HG03342 (cell line): Measurements from ENCODE around the gene PTH1R.

ENCODE experiments used
- ATAC-seq: cut with Tn5 transposase; IDR thresholded peaks from one replicate; pipeline ENCODE4 v1.9.1; 2021; ENCODE audit warnings: mild to moderate bottlenecking, moderate library complexity; ENCODE audit not compliant: unreplicated experiment

PTH1R gene

DNA sequence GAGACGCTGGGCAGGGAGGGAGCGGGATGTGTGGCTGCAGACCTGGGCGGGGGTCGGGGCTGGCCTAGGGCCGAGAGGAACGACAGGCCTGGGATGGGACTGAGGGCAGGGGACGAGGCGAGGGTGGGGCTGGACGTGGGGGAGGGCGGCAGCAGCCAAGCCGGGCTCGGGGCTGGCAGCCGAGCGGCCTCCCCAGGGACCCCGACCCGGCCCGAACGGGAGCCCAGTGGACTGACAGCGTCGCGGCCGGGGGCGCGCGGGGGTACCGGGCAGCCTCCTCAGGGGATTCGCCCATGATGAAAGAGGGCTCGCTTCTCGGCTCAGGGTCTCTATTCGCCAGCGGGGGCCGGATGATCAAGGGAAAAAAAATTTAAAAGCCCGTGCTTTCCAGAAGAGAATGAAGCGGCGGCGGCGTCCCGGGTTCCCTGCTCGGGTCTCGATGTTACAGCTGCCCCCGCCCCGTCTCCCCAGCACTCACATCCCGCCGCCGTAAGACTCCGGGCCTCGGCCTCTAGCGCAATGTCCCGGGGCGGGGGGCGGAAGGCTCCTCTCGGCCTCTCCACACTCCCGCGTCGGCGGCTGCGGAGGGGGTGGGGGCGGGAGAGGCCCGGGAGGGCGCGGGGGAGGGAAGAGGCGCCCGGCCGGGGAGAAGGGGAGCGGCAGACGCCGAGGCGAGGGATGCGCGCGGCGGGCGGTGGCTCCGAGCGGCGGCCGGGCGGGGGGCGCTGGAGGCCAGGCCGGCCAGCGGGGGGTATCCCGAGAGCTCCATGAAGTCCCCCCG, 4.3 kb downstream of the PTH1R start:
- ATAC-seq, result no peak

- ATAC-seq, result no peak
These were observed 5.0 kb downstream of the PTH1R start for GRCh38 chr3:46882377-46883053.

- no peak for ATAC-seq
These were observed 5.7 kb downstream of the PTH1R start for GRCh38 chr3:46883054-46883829.

- ATAC-seq, result no peak
These were observed 6.3 kb downstream of the PTH1R start for GRCh38 chr3:46883830-46884185.

DNA sequence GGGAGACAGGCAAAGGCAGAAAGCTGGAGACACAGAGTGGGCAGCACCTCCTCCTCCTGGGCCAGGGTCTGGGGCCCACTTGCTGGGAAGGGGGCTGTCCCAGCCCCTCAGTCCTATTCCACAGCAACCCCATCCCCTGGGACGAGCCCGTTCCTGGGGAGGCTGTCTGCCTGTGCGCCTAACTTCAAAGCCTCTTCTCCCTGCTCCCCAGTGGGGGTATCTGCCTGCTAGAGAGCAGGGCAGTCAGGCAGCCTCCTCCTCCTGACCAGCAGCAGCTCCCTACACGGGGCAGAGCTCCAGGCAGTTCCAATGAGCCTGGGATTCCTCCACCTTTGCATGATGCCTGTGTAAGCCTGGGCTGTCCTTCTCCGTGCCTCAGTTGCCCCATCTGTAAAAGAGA, 6.9 kb downstream of the PTH1R start:
- no peak for ATAC-seq

DNA sequence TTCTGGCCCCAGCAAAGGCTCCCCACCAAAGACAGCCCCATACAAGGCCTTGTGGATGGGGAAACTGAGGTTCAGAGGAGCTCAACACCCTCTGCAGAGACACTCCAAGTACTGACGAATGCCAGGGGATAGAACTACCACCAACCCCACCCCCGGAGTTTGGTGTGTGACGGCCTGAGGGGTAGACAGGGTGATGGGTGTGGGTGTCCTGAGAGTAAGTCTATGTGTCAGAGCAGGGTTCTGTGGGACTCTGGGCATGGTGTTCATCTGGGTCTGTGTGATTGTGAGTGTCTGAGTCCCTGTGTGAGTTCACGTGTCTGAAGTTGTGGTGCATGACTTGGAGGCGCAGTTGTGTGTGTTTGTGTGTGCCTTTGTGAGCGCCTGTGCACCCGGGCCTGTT, 7.4 kb downstream of the PTH1R start:
- no peak for ATAC-seq

GRCh38 chr3:46885612-46886011, 8.1 kb downstream of the PTH1R start:
- no peak for ATAC-seq

- ATAC-seq, result no peak
These were observed 10.5 kb downstream of the PTH1R start for GRCh38 chr3:46887980-46888494.

DNA sequence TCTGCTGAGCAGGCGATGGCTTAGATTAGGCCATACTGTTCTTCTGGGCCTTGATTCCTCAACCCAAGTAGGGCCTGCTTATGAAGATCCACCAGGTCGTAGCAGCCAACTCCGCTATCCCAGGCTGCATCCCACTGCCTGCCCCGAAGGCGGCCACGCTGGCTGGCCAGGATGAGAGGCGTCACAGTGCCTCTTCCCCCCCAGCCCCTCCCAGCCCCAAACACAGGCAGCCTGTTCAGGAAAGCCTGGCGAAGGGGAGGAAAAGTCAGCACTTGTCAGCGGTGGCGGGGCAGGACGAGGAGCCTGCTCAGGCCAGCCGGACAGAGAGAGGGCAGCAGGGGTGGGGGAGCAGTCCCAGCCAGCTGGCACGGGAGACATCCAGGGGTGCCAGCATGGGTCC, 11.2 kb downstream of the PTH1R start:
- ATAC-seq, result no peak

GRCh38 chr3:46889381-46890110, 12.0 kb downstream of the PTH1R start:
- no peak for ATAC-seq

GRCh38 chr3:46890132-46890531, 12.6 kb downstream of the PTH1R start:
- no peak for ATAC-seq

- no peak for ATAC-seq
These were observed 13.6 kb downstream of the PTH1R start for GRCh38 chr3:46891132-46891531.

GRCh38 chr3:46892285-46893145, 15.0 kb downstream of the PTH1R start:
- ATAC-seq, result no peak

GRCh38 chr3:46893146-46893748, 15.7 kb downstream of the PTH1R start:
- no peak for ATAC-seq

GRCh38 chr3:46893763-46894162, 16.2 kb downstream of the PTH1R start:
- ATAC-seq, result no peak

DNA sequence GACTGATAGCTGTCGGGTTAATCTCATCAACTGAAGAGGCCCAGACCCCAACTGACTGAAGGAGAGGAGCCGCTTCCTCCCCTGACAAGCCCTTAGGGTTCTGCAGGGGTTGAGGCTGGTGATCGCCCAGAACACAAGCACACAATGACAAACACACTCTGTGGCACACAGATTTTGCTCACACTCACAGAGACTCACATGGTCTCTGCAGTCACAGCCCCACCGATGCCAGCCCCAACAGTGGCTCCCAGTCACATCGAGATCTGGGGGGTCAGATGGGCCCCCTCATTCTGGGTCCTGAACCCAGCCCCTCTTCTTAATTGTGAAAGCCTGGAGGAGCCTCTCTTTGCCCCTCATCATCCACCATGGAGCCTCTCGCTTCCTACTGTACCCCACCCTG, 16.7 kb downstream of the PTH1R start:
- no peak for ATAC-seq

- ATAC-seq, result no peak
These were observed 17.7 kb downstream of the PTH1R start for GRCh38 chr3:46895204-46895660.

DNA sequence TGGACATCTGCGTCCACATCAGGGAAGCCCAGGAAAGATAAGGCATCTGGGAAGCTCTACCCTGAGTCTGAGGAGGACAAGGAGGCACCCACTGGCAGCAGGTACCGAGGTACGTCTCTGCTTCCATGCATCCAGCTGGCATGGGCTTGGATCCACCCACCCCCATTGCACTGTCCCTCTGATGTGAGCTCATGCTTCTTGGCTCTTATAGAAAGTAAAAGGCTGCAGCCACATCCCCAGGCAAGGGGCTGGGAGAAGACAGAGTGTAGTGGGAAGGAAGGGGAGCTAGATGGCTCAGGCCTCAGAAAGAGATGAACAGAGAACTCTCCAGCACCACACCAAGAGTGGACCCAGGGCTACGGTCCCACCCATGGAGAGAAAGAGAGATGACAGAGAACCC, 18.2 kb downstream of the PTH1R start:
- ATAC-seq, result no peak

GRCh38 chr3:46896386-46896785, 18.9 kb downstream of the PTH1R start:
- no peak for ATAC-seq

GRCh38 chr3:46897031-46897430, 19.5 kb downstream of the PTH1R start:
- ATAC-seq, result no peak
